Activated naive CD4-positive, alpha-beta T cell treated with anti-CD3 and anti-CD28 coated beads for 36 hours (primary cell): ENCODE results near the gene CSF1R. TPM values are rescaled to one million over a fixed set of nuclear protein-coding genes. Genes with fewer than 3 reads are reported as not detected.
A peak's percentile ranks its signal among the peaks of the same experiment; 100 is the strongest.

Experiments used
- CTCF ChIA-PET: fragments of 350-600 bp; sonication (Branson Sonifier 250); formaldehyde crosslinking; loops from one replicate; lab custom pipeline; 2021; ENCODE audit warnings: antibody characterized with exemption; lab: Charles Lee
- DNase-seq: peaks from one replicate; pipeline ENCODE4 v3.0.0-alpha.2; 2020
- H3K27ac Mint-ChIP-seq: one replicate; pipeline ENCODE4 v1.8.0; 2021; ENCODE audit warnings: mild to moderate bottlenecking, mixed read lengths
- H3K27me3 Mint-ChIP-seq: one replicate; pipeline ENCODE4 v1.8.0; 2021; ENCODE audit warnings: low read depth, mixed read lengths
- H3K36me3 Mint-ChIP-seq: one replicate; pipeline ENCODE4 v1.8.0; 2021; ENCODE audit warnings: low read depth, mixed read lengths
- H3K4me1 Mint-ChIP-seq: one replicate; pipeline ENCODE4 v1.8.0; 2021; ENCODE audit warnings: low read depth, mixed read lengths
- H3K4me3 Mint-ChIP-seq: one replicate; pipeline ENCODE4 v1.8.0; 2021; ENCODE audit warnings: mild to moderate bottlenecking, moderate library complexity, mixed read lengths
- H3K9me3 Mint-ChIP-seq: one replicate; pipeline ENCODE4 v1.8.0; 2021; ENCODE audit warnings: mixed read lengths
- intact Hi-C: fragments of 100-400 bp; cut with micrococcal nuclease; formaldehyde crosslinking; loops from one replicate; pipeline ENCODE4 v1.15.1; 2023
- total RNA-seq, 2 experiments: library from RNA; stranded (reverse); gene quantifications; one replicate each; pipeline ENCODE4 v1.2.3, GENCODE V29; 2021

CSF1R gene
- total RNA-seq, 2 experiments from 2014 or later, result 0.94 to 1.8 TPM

DNA sequence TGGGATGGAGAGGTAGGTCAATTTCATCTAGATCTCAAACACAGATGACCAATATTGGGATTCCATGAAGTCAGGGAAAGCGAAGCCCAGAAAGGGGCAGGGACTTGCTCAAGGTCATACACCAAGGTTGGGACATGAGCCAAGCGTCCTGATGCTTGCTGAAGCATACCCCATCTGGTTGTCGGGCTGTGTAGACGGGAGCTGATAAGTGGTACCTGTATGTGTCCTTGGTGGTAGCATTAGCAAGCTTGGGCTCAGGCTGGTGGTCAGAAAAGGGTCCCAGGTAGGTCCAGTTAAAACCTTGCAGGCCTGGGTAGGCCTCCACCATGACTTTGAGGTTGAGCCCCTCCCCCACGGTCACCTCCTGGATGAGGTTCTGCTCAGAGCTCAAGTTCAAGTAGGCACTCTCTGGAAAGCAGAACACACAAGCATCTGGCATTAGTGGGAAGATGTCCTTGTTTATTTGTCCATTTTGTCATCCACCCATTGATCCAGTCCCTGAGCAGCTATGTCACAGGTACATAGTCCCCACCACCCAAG lies 13.2 kb downstream of the CSF1R start:
- Mint-ChIP-seq H3K36me3 (no peaks in the 10 kb centered on the region), H3K27ac (no peak overlapping the region), H3K27me3 (no peaks in the 10 kb centered on the region), H3K4me3 (no peak overlapping the region), H3K4me1 (no peaks in the 10 kb centered on the region), H3K9me3 (no peaks in the 10 kb centered on the region)
- DNase-seq, result no peak
- CTCF ChIA-PET, result interaction anchor here (0.5 kb wide), 1 partner anchor 14 kb away, joined by 5 read pairs; no protein-coding TSS in a partner anchor
- intact Hi-C loops, result no loop called here

DNA sequence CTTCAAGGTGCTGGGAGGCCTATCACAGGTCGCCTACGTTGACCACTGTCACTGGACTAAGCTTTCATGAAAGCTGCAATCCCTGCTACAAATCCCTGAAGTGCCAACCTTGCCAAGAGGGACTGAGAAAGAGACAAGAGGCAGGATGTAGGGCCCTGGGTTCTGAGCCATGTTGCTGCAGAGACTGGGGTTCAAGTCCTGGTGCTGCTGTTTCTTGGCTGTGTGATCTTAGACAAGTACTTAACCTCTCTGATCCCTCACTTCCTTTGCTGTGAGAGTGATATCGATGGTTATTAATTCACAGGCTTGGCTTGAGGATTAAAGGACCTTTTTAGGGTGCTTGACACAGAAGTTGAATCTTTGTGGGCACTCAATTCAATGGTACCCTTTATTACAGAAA lies 15.5 kb downstream of the CSF1R start:
- no peaks in the 10 kb centered on the region for H3K9me3 Mint-ChIP-seq
- peaks cover 12% of the 10 kb centered on the region for H3K4me1 Mint-ChIP-seq
- CTCF ChIA-PET, result no interaction called here
- no peak overlapping the region for H3K27ac Mint-ChIP-seq
- H3K27me3 Mint-ChIP-seq, result no peaks in the 10 kb centered on the region
- intact Hi-C loops, result no loop called here
- H3K36me3 Mint-ChIP-seq, result no peaks in the 10 kb centered on the region
- H3K4me3 Mint-ChIP-seq, result no peak overlapping the region
- DNase-seq, result no peak

DNA sequence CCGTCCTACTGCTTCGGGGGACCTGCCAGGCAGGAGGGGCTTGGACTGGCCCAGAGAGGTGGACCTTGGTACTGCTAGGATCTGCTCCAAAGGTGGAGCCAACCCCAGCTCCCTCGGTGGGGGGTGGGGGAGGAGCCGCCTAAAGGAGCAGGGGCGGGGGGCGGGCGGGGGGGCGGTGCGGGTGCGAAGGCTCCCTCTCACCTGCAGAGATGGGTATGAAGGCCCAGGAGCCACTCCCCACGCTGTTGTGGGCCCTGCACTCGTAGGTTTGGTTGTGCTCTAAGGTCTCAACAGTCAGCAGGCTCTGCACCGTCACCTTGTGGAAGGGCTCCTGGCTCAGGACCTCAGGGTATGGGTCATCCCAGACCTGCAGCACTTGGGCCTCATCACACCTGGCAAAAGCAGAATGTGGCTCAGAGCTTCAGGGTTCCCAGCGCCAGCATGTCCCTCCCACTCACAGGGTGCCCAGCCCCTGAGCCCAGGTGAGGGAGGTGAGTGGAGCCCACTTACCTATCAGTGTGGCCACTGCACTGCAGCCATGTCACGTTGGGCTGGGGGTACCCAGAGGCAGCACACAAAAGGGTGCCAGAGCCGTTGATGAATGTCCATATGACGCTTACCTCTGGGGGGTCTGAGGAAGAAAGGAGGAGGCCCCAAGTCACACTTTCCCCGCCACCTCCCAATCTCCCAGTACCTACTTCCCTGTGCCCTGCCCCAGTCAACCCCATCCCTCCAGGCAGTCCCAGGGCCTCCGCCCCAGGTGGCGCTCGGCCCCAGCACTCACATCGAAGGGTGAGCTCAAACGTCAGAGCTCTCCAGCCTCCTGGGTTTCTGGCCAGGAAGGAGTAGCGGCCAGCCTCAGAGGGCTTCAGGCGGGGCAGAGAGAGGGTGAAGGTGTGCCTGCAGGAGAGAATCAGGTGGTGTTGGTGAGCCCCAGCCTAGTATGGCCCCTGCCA lies 16.4 kb downstream of the CSF1R start:
- CTCF ChIA-PET, result no interaction called here

DNA sequence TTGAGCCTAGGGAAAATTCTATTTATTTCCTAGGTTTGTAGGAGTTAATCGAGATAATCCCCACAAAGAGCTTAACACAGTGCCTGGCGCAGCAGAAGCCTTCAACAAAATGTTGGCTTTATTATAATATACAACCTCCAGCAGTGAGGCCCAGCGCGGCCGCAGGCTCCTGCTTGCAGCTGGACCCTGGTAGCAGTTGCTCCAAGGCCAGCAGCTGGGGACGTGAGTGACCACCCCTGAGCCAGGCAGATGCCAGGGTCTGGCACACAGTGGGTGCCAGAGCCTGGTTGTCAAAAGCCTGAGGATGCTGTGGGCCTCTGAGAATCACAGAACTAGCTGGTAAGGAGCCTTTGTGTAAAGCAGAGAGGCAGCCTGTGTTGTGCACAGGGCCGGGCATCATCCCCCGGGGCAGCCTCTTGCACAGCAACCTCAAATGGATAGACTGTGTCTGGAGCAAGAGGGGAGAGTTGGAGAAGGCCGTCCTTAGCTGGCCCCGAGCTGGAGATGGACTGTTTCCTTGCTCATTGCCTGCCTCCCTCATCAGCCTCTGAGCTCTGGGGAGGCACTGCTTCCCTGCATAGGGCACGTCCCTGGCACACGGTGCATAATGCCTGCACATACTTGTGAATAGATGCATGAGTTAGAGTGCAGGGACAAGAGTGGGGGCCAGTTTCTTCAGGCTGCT lies 17.3 kb downstream of the CSF1R start:
- Mint-ChIP-seq H3K36me3 (no peaks in the 10 kb centered on the region), H3K4me3 (no peak overlapping the region), H3K27me3 (no peaks in the 10 kb centered on the region), H3K4me1 (peaks cover 12% of the 10 kb centered on the region), H3K27ac (no peak overlapping the region), H3K9me3 (no peaks in the 10 kb centered on the region)
- CTCF ChIA-PET, result no interaction called here
- intact Hi-C loops, result loop anchor here (5.0 kb wide), 1 partner anchor 53 kb away; no protein-coding TSS in a partner anchor
- DNase-seq, result no peak

More for the DNA sequence above, 16.4 kb downstream of the CSF1R start:
- H3K27ac Mint-ChIP-seq, result no peak overlapping the region
- no peaks in the 10 kb centered on the region for H3K27me3 Mint-ChIP-seq
- intact Hi-C loops, result loop anchor here (5.0 kb wide), 1 partner anchor 52 kb away; no protein-coding TSS in a partner anchor
- no peaks in the 10 kb centered on the region for H3K36me3 Mint-ChIP-seq
- DNase-seq, result no peak
- H3K4me3 Mint-ChIP-seq, result no peak overlapping the region
- no peaks in the 10 kb centered on the region for H3K9me3 Mint-ChIP-seq
- peaks cover 12% of the 10 kb centered on the region for H3K4me1 Mint-ChIP-seq

DNA sequence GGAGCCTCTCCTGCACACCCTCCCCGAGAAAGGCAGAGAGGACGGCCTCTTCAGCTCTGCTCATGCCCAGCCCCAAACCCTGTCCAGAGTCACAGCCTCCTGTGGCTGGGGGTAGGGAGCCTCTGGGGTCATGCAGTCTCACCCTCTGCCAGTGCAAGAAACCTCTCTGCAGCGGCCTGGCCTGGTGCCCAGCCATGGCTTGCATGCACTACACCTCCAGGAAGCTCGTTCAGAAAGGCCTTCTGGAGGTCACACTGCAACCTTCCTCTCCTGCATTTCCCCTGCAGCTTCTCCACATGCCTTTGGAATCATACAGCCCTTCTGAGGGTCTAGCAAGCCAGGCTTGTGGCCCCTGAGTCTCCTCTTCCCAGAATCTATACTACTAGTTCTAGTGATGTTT lies 17.9 kb downstream of the CSF1R start:
- intact Hi-C loops, result loop anchor here (5.0 kb wide), 1 partner anchor 54 kb away; no protein-coding TSS in a partner anchor
- CTCF ChIA-PET, result interaction anchor here (1.3 kb wide), 1 partner anchor 62 kb away, joined by 5 read pairs; no protein-coding TSS in a partner anchor
- DNase-seq, result no peak
- Mint-ChIP-seq H3K4me3 (no peak overlapping the region), H3K27ac (no peak overlapping the region), H3K4me1 (peaks cover 12% of the 10 kb centered on the region), H3K36me3 (no peaks in the 10 kb centered on the region), H3K27me3 (no peaks in the 10 kb centered on the region), H3K9me3 (no peaks in the 10 kb centered on the region)

DNA sequence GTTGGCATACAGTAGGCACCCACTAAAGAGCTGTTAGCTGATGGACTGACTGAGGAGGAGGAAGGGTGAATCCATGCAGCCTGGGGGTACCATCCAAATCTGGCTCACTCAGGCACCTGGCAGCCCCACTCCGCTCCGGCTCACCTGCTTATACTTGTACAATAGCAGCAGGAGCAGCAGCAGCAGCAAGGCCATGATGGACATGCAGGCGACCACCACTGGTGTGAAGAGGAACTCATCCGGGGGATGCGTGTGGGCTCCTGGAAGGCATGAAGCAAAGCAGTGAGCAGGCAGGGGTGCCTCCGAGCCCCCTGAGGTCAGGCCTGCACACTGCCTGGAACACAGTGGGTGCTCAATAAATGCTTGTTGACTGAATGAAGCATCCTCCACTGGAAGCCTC lies 18.3 kb downstream of the CSF1R start:
- intact Hi-C loops, result loop anchor here (5.0 kb wide), 1 partner anchor 54 kb away; no protein-coding TSS in a partner anchor
- no peaks in the 10 kb centered on the region for H3K36me3 Mint-ChIP-seq
- no peaks in the 10 kb centered on the region for H3K27me3 Mint-ChIP-seq
- H3K4me3 Mint-ChIP-seq, result no peak overlapping the region
- no peak overlapping the region for H3K27ac Mint-ChIP-seq
- H3K4me1 Mint-ChIP-seq, result peaks cover 12% of the 10 kb centered on the region
- H3K9me3 Mint-ChIP-seq, result no peaks in the 10 kb centered on the region
- CTCF ChIA-PET, result interaction anchor here (1.3 kb wide), 1 partner anchor 62 kb away, joined by 5 read pairs; no protein-coding TSS in a partner anchor
- DNase-seq, result no peak

DNA sequence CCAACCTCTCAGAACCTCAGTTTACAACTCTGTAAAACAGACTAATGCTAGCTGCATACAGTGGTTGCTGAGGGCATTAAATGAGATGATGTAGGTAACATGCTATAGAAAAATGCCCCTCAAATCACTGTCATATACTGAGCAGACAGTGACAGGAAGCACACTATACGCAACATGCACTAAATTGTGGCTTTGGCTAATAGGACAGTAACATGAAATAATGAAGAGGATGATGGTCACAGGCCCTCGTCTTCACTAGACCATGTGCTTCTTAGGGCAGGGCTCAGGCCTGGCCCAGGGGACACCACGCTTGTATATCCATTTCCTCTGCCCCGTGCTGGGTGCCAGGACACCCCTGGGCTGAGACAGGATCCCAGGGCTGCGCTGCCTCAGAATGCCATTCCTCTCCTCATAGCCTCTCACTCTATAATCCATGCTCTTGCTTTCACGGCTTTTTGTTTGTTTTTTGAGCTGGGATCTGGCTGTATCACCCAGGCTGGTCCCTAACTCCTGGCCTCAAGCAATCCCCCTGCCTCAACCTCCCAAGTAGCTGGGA lies 18.9 kb downstream of the CSF1R start:
- Mint-ChIP-seq H3K4me3 (no peak overlapping the region), H3K27me3 (no peaks in the 10 kb centered on the region), H3K9me3 (no peaks in the 10 kb centered on the region), H3K4me1 (peaks cover 12% of the 10 kb centered on the region), H3K36me3 (no peaks in the 10 kb centered on the region), H3K27ac (no peak overlapping the region)
- no peak for DNase-seq
- CTCF ChIA-PET, result interaction anchor here (1.3 kb wide), 1 partner anchor 63 kb away, joined by 5 read pairs; no protein-coding TSS in a partner anchor
- intact Hi-C loops, result loop anchor here (1.0 to 5.0 kb wide), 3 partner anchors 25 to 66 kb away; no protein-coding TSS in a partner anchor

DNA sequence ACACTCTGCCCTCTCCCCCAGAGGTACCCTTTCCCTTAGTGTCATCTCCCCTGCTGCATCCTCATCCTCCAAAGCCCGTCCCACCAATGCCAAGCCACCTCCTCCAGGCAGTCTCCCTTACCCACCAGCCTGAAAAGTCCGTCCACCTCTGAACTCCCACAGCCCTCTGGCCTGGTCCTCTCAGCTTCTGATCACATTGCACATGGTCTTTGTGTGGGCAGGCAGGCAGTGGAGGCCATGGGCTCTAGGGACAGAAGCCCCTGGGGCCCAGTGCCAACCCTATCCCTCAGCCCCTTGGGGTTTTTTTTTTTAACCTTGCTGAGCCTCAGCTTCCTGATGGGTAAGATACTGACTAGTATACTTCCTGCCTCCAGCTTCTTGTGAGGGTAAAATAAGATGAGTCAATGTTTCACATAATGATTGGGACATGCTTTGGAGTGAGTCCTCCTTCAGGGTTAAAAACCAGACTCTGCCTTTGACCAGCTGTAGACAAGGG lies 19.4 kb downstream of the CSF1R start:
- H3K4me1 Mint-ChIP-seq, result peaks cover 12% of the 10 kb centered on the region
- H3K27ac Mint-ChIP-seq, result peak overlapping the region; percentile 44
- H3K4me3 Mint-ChIP-seq, result no peak overlapping the region
- no peaks in the 10 kb centered on the region for H3K36me3 Mint-ChIP-seq
- no peaks in the 10 kb centered on the region for H3K27me3 Mint-ChIP-seq
- no peaks in the 10 kb centered on the region for H3K9me3 Mint-ChIP-seq
- CTCF ChIA-PET, result interaction anchor here (1.3 kb wide), 1 partner anchor 63 kb away, joined by 5 read pairs; no protein-coding TSS in a partner anchor
- intact Hi-C loops, result loop anchor here (1.0 to 5.0 kb wide), 3 partner anchors 25 to 66 kb away; no protein-coding TSS in a partner anchor
- no peak for DNase-seq

DNA sequence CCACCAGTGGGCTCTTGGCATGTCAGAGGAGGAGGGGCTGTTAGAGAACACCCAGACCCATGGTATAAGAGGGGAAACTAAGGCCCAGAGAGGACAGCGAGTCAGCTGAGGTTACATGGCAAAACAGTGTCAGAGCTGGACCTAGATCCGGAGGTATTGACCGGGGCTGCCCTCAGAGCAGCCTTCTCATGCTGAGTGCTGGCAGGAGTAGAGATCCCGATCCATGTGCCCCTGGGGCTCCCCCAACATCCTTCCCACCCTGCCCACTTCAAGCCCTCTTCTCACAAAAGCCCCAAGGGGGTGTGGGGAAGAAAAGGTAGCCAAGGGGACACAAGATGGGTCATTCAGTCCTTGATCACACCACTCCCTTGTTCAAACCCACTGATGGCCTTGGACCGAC lies 19.9 kb downstream of the CSF1R start:
- H3K9me3 Mint-ChIP-seq, result no peaks in the 10 kb centered on the region
- no peaks in the 10 kb centered on the region for H3K27me3 Mint-ChIP-seq
- intact Hi-C loops, result loop anchor here (5.0 kb wide), 1 partner anchor 56 kb away; no protein-coding TSS in a partner anchor
- peaks cover 12% of the 10 kb centered on the region for H3K4me1 Mint-ChIP-seq
- H3K4me3 Mint-ChIP-seq, result no peak overlapping the region
- no peak for DNase-seq
- CTCF ChIA-PET, result interaction anchor here (0.8 kb wide), 1 partner anchor 24 kb away, joined by 3 read pairs; no protein-coding TSS in a partner anchor
- no peaks in the 10 kb centered on the region for H3K36me3 Mint-ChIP-seq
- H3K27ac Mint-ChIP-seq, result peak overlapping the region; percentile 44

DNA sequence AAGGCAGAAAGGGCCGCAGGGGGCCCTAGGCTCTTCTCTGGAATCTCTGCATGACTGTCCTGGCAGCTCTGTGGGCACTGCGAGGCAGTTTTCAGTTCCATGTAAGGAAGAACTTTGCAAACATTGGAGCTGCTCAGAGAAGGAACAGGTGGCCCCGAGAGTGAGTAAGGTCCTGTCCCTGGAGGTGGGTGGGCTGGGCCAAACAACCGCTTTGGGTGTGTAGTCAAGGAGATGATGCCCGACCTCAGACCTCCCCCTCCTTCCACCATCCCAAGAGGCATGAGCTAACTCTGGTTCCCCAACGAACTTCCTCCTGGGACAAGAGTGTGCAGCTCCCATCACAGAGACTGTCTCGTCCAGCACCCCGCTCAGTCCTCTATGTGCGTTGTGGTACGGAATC lies 20.5 kb downstream of the CSF1R start:
- Mint-ChIP-seq H3K36me3 (no peaks in the 10 kb centered on the region), H3K4me1 (peaks cover 12% of the 10 kb centered on the region), H3K9me3 (no peaks in the 10 kb centered on the region), H3K27ac (no peak overlapping the region), H3K27me3 (no peaks in the 10 kb centered on the region), H3K4me3 (no peak overlapping the region)
- CTCF ChIA-PET, result interaction anchor here (0.8 kb wide), 1 partner anchor 24 kb away, joined by 3 read pairs; no protein-coding TSS in a partner anchor
- intact Hi-C loops, result loop anchor here (5.0 kb wide), 1 partner anchor 56 kb away; no protein-coding TSS in a partner anchor
- no peak for DNase-seq

DNA sequence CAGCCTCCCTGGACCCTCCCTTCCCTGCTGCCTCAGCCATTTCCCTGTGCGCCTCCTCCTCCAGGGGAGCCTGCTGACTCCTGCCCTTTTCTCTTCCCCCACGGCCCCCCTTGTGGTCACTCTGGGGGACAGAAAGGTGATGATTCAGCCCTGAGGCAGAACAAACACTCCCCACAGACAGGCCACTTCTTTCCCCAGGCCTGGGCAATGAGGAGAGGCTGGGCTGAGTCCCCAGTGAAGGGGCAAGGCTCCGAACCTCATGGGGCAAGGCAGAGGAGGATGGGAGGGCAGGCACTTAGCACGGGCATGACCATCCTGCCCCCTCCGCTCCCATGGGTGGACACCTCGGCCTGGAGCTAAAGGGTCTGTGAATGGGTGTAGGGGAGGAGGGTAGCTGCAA lies 21.0 kb downstream of the CSF1R start:
- DNase-seq, result no peak
- CTCF ChIA-PET, result no interaction called here
- no peak overlapping the region for H3K27ac Mint-ChIP-seq
- H3K36me3 Mint-ChIP-seq, result no peaks in the 10 kb centered on the region
- no peaks in the 10 kb centered on the region for H3K9me3 Mint-ChIP-seq
- peaks cover 12% of the 10 kb centered on the region for H3K4me1 Mint-ChIP-seq
- no peak overlapping the region for H3K4me3 Mint-ChIP-seq
- intact Hi-C loops, result loop anchor here (5.0 kb wide), 1 partner anchor 57 kb away; no protein-coding TSS in a partner anchor
- H3K27me3 Mint-ChIP-seq, result no peaks in the 10 kb centered on the region
